Fibroblast of the aortic adventitia (primary cell): Measurements from ENCODE around the gene EXOC8. TPM values are rescaled to one million over a fixed set of nuclear protein-coding genes. Genes with fewer than 3 reads are reported as not detected.

Experiments
- DNase-seq: peaks from one replicate; pipeline ENCODE4 v3.0.0-alpha.2; 2010; ENCODE audit warnings: low read depth
- H3K4me3 ChIP-seq: 2 replicates; pipeline ENCODE4 v1.5.1; 2011; ENCODE audit warnings: low read depth, mild to moderate bottlenecking, control low read depth, low read length, moderate library complexity
- CTCF ChIP-seq: IDR thresholded peaks from 2 replicates; pipeline ENCODE4 v1.5.1; 2011; ENCODE audit warnings: mild to moderate bottlenecking, low read length, control low read depth, inconsistent platforms; ENCODE audit not compliant: insufficient read depth
- total RNA-seq: library from RNA; depleted of rRNA; stranded (reverse); fragments of >200 nt; gene quantifications from 2 replicates; pipeline ENCODE4 v1.2.3, GENCODE V29; 2012; ENCODE audit warnings: low replicate concordance

Gene EXOC8
- total RNA-seq, 1 donor = 19.3 TPM

GRCh38 chr1:231310391-231310934, 27.2 kb downstream of the EXOC8 start:
- no peak overlapping the region for H3K4me3 ChIP-seq
- no peak for DNase-seq
- no peak for TF ChIP-seq CTCF

GRCh38 chr1:231301990-231302389, 35.7 kb downstream of the EXOC8 start:
- H3K4me3 ChIP-seq = no peak overlapping the region
- no peak for DNase-seq
- TF ChIP-seq CTCF = no peak

GRCh38 chr1:231295938-231296337, 41.7 kb downstream of the EXOC8 start:
- no peak overlapping the region for H3K4me3 ChIP-seq
- DNase-seq = no peak
- no peak for TF ChIP-seq CTCF

GRCh38 chr1:231286603-231287002, 51.0 kb downstream of the EXOC8 start:
- no peak overlapping the region for H3K4me3 ChIP-seq
- no peak for TF ChIP-seq CTCF
- no peak for DNase-seq

- no peak for DNase-seq
- no peak for TF ChIP-seq CTCF
- no peak overlapping the region for H3K4me3 ChIP-seq
Observed at GRCh38 chr1:231284441-231284840, 53.2 kb downstream of the EXOC8 start.

Other genes with a start within 250 kb of the EXOC8 start
- gene TRIM67, start 175.8 kb downstream of the EXOC8 start, total RNA-seq = not detected in 2 replicates
- gene GNPAT, start 96.6 kb downstream of the EXOC8 start, total RNA-seq = 25.7 and 54.8 TPM in 2 replicates
- gene SPRTN, start 441 bp upstream of the EXOC8 start, total RNA-seq = 17.2 and 33.6 TPM in 2 replicates
- 31.2 and 44.1 TPM in 2 replicates for gene EGLN1, start 84.4 kb upstream of the EXOC8 start, total RNA-seq
- gene TSNAX, start 190.8 kb upstream of the EXOC8 start, total RNA-seq = 28.9 and 43.7 TPM in 2 replicates